Measurements from ENCODE around the gene ENG.
"Not testable (repeated sequence)": the region's sequence is repeated elsewhere in the genome, so short reads cannot be mapped to it uniquely, and the experiment has no call there.

Gene ENG

GRCh38 chr9:127783111-127784008, 71.1 kb downstream of the ENG start:
- no peak overlapping the region for H3K9ac ChIP-seq (ENCODE audit: low read depth, low read length)
- H3K79me2 ChIP-seq (ENCODE audit: insufficient read depth, low read length): peaks cover 56% of the 10 kb centered on the region
- DNase-seq (peak; percentile 43), ATAC-seq (ENCODE audit: insufficient read depth, low read depth) (no peak)
- no peak overlapping the region for H3K4me3 ChIP-seq (ENCODE audit: low read depth in 1 of 2, low read length in 2 of 2)
- H4K20me1 ChIP-seq (ENCODE audit: insufficient read depth, low read length): peaks cover 21% of the 10 kb centered on the region
- peaks cover 39% of the 10 kb centered on the region for H3K36me3 ChIP-seq (ENCODE audit: insufficient read depth, low read length)
- no peaks in the 10 kb centered on the region for H3K9me3 ChIP-seq (ENCODE audit: insufficient read depth, low read length, severe bottlenecking)
- no peaks in the 10 kb centered on the region for H3K27me3 ChIP-seq (ENCODE audit: insufficient read depth, low read length, poor library complexity)
- peak overlapping the region; percentile 40; the same call in 1 of the 2 replicates for H3K27ac ChIP-seq (ENCODE audit: low read length)
- TF ChIP-seq EZH2 (IDR thresholded peaks at IDR 0.05; ENCODE audit: borderline replicate concordance, low read depth, low read length, severe bottlenecking) (no peak), CTCF (IDR thresholded peaks at IDR 0.05; ENCODE audit: borderline replicate concordance, extremely low read depth, low read length, poor library complexity, severe bottlenecking) (no peak)
- no peak overlapping the region for H3K4me2 ChIP-seq (ENCODE audit: insufficient read depth, low read length)
- no peak overlapping the region for H2AFZ ChIP-seq (ENCODE audit: low read depth, low read length)
- H3K4me1 ChIP-seq (ENCODE audit: insufficient read depth, low read length): peaks cover 47% of the 10 kb centered on the region

- H3K4me2 ChIP-seq (ENCODE audit: insufficient read depth, low read length): no peak overlapping the region
Measured at GRCh38 chr9:127781806-127782205, 72.7 kb downstream of the ENG start.

GRCh38 chr9:127780909-127781308, 73.5 kb downstream of the ENG start:
- DNase-seq; H3K9ac ChIP-seq (ENCODE audit: low read depth, low read length); ATAC-seq (ENCODE audit: insufficient read depth, low read depth); H4K20me1 ChIP-seq (ENCODE audit: insufficient read depth, low read length); H3K27me3 ChIP-seq (ENCODE audit: insufficient read depth, low read length, poor library complexity); H3K4me3 ChIP-seq (ENCODE audit: low read depth in 1 of 2, low read length in 2 of 2); H2AFZ ChIP-seq (ENCODE audit: low read depth, low read length); H3K4me2 ChIP-seq (ENCODE audit: insufficient read depth, low read length); H3K9me3 ChIP-seq (ENCODE audit: insufficient read depth, low read length, severe bottlenecking): not testable (repeated sequence)
- H3K27ac ChIP-seq (ENCODE audit: low read length): peak overlapping the region; percentile 21; the same call in 1 of the 2 replicates
- peaks cover 53% of the 10 kb centered on the region for H3K4me1 ChIP-seq (ENCODE audit: insufficient read depth, low read length)
- H3K36me3 ChIP-seq (ENCODE audit: insufficient read depth, low read length): peaks cover 19% of the 10 kb centered on the region
- peaks cover 50% of the 10 kb centered on the region for H3K79me2 ChIP-seq (ENCODE audit: insufficient read depth, low read length)

More at GRCh38 chr9:127781806-127782205, 72.7 kb downstream of the ENG start:
- no peaks in the 10 kb centered on the region for H3K27me3 ChIP-seq (ENCODE audit: insufficient read depth, low read length, poor library complexity)
- H2AFZ ChIP-seq (ENCODE audit: low read depth, low read length): no peak overlapping the region
- H3K27ac ChIP-seq (ENCODE audit: low read length): no peak overlapping the region
- no peak overlapping the region for H3K4me3 ChIP-seq (ENCODE audit: low read depth in 1 of 2, low read length in 2 of 2)
- ATAC-seq (ENCODE audit: insufficient read depth, low read depth): no peak
- H4K20me1 ChIP-seq (ENCODE audit: insufficient read depth, low read length): peaks cover 6% of the 10 kb centered on the region
- no peak for DNase-seq
- H3K9me3 ChIP-seq (ENCODE audit: insufficient read depth, low read length, severe bottlenecking): no peaks in the 10 kb centered on the region
- no peak for TF ChIP-seq EZH2 (IDR thresholded peaks at IDR 0.05; ENCODE audit: borderline replicate concordance, low read depth, low read length, severe bottlenecking)
- TF ChIP-seq CTCF (IDR thresholded peaks at IDR 0.05; ENCODE audit: borderline replicate concordance, extremely low read depth, low read length, poor library complexity, severe bottlenecking): no peak
- peaks cover 24% of the 10 kb centered on the region for H3K36me3 ChIP-seq (ENCODE audit: insufficient read depth, low read length)
- H3K4me1 ChIP-seq (ENCODE audit: insufficient read depth, low read length): peaks cover 48% of the 10 kb centered on the region
- peaks cover 54% of the 10 kb centered on the region for H3K79me2 ChIP-seq (ENCODE audit: insufficient read depth, low read length)
- no peak overlapping the region for H3K9ac ChIP-seq (ENCODE audit: low read depth, low read length)

GRCh38 chr9:127780126-127780885, 74.2 kb downstream of the ENG start:
- Histone ChIP-seq H4K20me1 (ENCODE audit: insufficient read depth, low read length) (no peaks in the 10 kb centered on the region), H3K4me2 (ENCODE audit: insufficient read depth, low read length) (peak overlapping the region; percentile 1; the same call in 1 of the 2 replicates), H3K4me3 (ENCODE audit: low read depth in 1 of 2, low read length in 2 of 2) (no peak overlapping the region), H3K9me3 (ENCODE audit: insufficient read depth, low read length, severe bottlenecking) (no peaks in the 10 kb centered on the region), H3K27ac (ENCODE audit: low read length) (peak overlapping the region; percentile 21; the same call in 1 of the 2 replicates), H3K9ac (ENCODE audit: low read depth, low read length) (no peak overlapping the region), H3K36me3 (ENCODE audit: insufficient read depth, low read length) (peaks cover 19% of the 10 kb centered on the region), H3K27me3 (ENCODE audit: insufficient read depth, low read length, poor library complexity) (no peaks in the 10 kb centered on the region), H2AFZ (ENCODE audit: low read depth, low read length) (no peak overlapping the region), H3K4me1 (ENCODE audit: insufficient read depth, low read length) (peaks cover 57% of the 10 kb centered on the region), H3K79me2 (ENCODE audit: insufficient read depth, low read length) (peaks cover 49% of the 10 kb centered on the region)
- DNase-seq: no peak
- no peak for TF ChIP-seq CTCF (IDR thresholded peaks at IDR 0.05; ENCODE audit: borderline replicate concordance, extremely low read depth, low read length, poor library complexity, severe bottlenecking)
- TF ChIP-seq EZH2 (IDR thresholded peaks at IDR 0.05; ENCODE audit: borderline replicate concordance, low read depth, low read length, severe bottlenecking): no peak
- no peak for ATAC-seq (ENCODE audit: insufficient read depth, low read depth)

Data from DND-41 (cell line).